ENCODE measurements around the gene MFAP5.

DNA sequence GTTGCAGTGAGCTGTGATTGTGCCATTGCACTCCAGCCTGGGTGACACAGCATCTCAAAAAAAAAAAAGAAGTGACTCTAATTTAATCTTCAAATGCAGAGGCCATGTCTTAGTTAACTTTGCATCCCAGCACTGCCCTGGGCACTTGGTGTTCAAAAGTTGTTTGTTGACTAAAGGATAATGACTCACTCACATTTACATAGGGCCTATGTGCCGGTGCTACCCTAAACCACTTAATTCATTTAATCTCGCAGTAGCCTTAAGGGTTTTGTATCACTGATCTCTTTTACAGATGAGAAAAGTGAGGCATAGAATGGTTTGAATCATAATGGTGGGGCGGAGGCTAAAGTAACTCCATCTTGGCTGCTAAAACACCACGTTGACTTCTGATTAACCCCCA, 23.7 kb downstream of the MFAP5 start:
- TF ChIP-seq, protein P1, sequence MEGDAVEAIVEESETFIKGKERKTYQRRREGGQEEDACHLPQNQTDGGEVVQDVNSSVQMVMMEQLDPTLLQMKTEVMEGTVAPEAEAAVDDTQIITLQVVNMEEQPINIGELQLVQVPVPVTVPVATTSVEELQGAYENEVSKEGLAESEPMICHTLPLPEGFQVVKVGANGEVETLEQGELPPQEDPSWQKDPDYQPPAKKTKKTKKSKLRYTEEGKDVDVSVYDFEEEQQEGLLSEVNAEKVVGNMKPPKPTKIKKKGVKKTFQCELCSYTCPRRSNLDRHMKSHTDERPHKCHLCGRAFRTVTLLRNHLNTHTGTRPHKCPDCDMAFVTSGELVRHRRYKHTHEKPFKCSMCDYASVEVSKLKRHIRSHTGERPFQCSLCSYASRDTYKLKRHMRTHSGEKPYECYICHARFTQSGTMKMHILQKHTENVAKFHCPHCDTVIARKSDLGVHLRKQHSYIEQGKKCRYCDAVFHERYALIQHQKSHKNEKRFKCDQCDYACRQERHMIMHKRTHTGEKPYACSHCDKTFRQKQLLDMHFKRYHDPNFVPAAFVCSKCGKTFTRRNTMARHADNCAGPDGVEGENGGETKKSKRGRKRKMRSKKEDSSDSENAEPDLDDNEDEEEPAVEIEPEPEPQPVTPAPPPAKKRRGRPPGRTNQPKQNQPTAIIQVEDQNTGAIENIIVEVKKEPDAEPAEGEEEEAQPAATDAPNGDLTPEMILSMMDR (conservative IDR thresholded peaks at IDR 0.05): no peak
- TF ChIP-seq ZFX (IDR thresholded peaks at IDR 0.05): no peak

Data from C4-2B (cell line).